DOHH2 (cell line): ENCODE data around the gene RABEP1.

Source experiments
- H3F3A ChIP-seq: fragments of 200-600 bp; sonication (generic), shearing (Covaris generic); 2 replicates; pipeline ENCODE4 v1.6.0; 2016; ENCODE audit warnings: antibody characterized with exemption, mild to moderate bottlenecking; ENCODE audit not compliant: control insufficient read depth, insufficient read depth
- H3K27ac ChIP-seq: fragments of 200-600 bp; sonication (generic); 2 replicates; pipeline ENCODE4 v1.5.1; 2014; ENCODE audit warnings: low read depth, mild to moderate bottlenecking, low read length, moderate library complexity
- H3K27me3 ChIP-seq: fragments of 200-600 bp; sonication (generic); 2 replicates; pipeline ENCODE4 v1.6.1; 2014; ENCODE audit warnings: mild to moderate bottlenecking, low read length, mixed read lengths; ENCODE audit not compliant: control insufficient read depth
- H3K36me3 ChIP-seq: fragments of 200-600 bp; sonication (generic); 2 replicates; pipeline ENCODE4 v1.6.1; 2014; ENCODE audit warnings: mild to moderate bottlenecking, low read length, moderate library complexity, mixed read lengths; ENCODE audit not compliant: control insufficient read depth
- H3K4me1 ChIP-seq: fragments of 200-600 bp; sonication (generic); 2 replicates; pipeline ENCODE4 v1.6.1; 2014; ENCODE audit warnings: mild to moderate bottlenecking, low read length, mixed read lengths; ENCODE audit not compliant: control insufficient read depth
- H3K4me2 ChIP-seq: fragments of 200-600 bp; sonication (generic); 2 replicates; pipeline ENCODE4 v1.6.0; 2014; ENCODE audit warnings: mild to moderate bottlenecking, low read length, moderate library complexity
- H3K4me3 ChIP-seq: fragments of 200-600 bp; sonication (generic); 2 replicates; pipeline ENCODE4 v1.5.1; 2014; ENCODE audit warnings: mild to moderate bottlenecking, low read length, mixed read lengths
- H3K79me2 ChIP-seq: fragments of 200-600 bp; sonication (generic); 2 replicates; pipeline ENCODE4 v1.6.1; 2014; ENCODE audit warnings: mild to moderate bottlenecking, low read length, mixed read lengths; ENCODE audit not compliant: control insufficient read depth
- H3K9me2 ChIP-seq: fragments of 200-600 bp; sonication (generic); replicated peaks from 2 replicates; pipeline ENCODE4 v1.6.1; 2014; ENCODE audit warnings: mild to moderate bottlenecking, low read length, mixed read lengths; ENCODE audit not compliant: control insufficient read depth
- H3K9me3 ChIP-seq: fragments of 200-600 bp; sonication (generic); 2 replicates; pipeline ENCODE4 v1.6.1; 2014; ENCODE audit warnings: antibody characterized with exemption, low read length, mixed read lengths; ENCODE audit not compliant: control insufficient read depth, insufficient read depth
- H4K20me1 ChIP-seq: fragments of 200-600 bp; sonication (generic); 2 replicates; pipeline ENCODE4 v1.6.0; 2014; ENCODE audit warnings: low read depth, mild to moderate bottlenecking, antibody characterized with exemption, low read length, moderate library complexity; ENCODE audit not compliant: control insufficient read depth, insufficient read depth
- CTCF ChIP-seq: fragments of 200-600 bp; sonication (generic); IDR thresholded peaks from one replicate; pipeline ENCODE4 v1.5.1; 2014; ENCODE audit warnings: antibody characterized with exemption, mild to moderate bottlenecking, low read depth, low read length; ENCODE audit not compliant: poor library complexity, severe bottlenecking
- EZH2phosphoT487 ChIP-seq: fragments of 200-600 bp; sonication (generic); IDR thresholded peaks from 2 replicates; pipeline ENCODE4 v1.6.1; 2017; ENCODE audit warnings: borderline replicate concordance, mild to moderate bottlenecking, antibody characterized with exemption, low read length, moderate library complexity, mixed read lengths

The RABEP1 gene

GRCh38 chr17:5408186-5408585 lies 126.1 kb downstream of the RABEP1 start:
- no peaks in the 10 kb centered on the region for H3K4me1 ChIP-seq
- TF ChIP-seq CTCF, result no peak
- no peak for TF ChIP-seq EZH2phosphoT487
- no peaks in the 10 kb centered on the region for H3F3A ChIP-seq
- H3K27ac ChIP-seq, result no peak overlapping the region
- H3K27me3 ChIP-seq, result no peaks in the 10 kb centered on the region
- H3K4me3 ChIP-seq, result no peak overlapping the region
- peaks cover 74% of the 10 kb centered on the region for H3K79me2 ChIP-seq
- H4K20me1 ChIP-seq, result no peaks in the 10 kb centered on the region; the same call in 1 of the 2 replicates
- H3K9me3 ChIP-seq, result no peaks in the 10 kb centered on the region
- peaks cover 92% of the 10 kb centered on the region for H3K36me3 ChIP-seq
- no peaks in the 10 kb centered on the region for H3K9me2 ChIP-seq
- H3K4me2 ChIP-seq, result no peak overlapping the region

DNA sequence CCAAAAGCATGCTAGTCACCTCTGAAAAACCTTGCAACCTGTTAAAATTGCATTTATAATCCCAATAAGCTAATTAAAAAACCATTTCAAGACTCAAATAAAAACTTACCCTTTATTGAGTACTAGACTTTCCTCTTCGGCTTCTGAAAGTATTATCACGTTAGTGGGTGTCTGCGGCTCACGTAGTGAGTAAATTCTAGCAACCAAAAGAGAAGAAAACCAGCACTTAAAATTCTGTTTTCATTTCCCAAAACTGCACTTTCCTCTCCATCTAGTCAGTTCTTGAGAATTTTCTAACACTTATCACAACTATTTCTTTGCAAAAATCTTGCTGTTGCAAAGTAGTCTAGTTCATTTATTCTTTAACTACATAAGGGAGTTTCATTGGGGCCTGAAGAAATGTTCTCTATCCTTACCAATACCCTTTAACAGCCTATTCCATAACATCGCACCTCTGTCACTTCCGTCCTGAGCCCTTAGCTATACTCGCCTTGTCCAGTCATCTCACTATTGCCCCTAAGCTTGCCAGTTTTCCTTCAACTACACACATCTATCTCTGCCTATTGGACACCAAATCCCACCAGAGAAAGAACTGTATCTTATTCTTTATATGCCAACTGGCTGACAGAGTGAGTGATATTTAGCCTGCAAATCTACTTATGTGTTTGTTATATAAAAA lies 128.6 kb downstream of the RABEP1 start:
- no peak for TF ChIP-seq EZH2phosphoT487
- TF ChIP-seq CTCF, result no peak
- Histone ChIP-seq H3F3A (no peaks in the 10 kb centered on the region), H3K27ac (no peak overlapping the region), H3K36me3 (peaks cover 94% of the 10 kb centered on the region), H3K9me2 (no peaks in the 10 kb centered on the region), H3K27me3 (no peaks in the 10 kb centered on the region), H3K4me3 (no peak overlapping the region), H3K4me1 (no peaks in the 10 kb centered on the region), H3K4me2 (no peak overlapping the region), H4K20me1 (peaks cover 7% of the 10 kb centered on the region; the same call in 1 of the 2 replicates), H3K9me3 (no peaks in the 10 kb centered on the region), H3K79me2 (peaks cover 79% of the 10 kb centered on the region)

- Histone ChIP-seq H3K4me1 (peaks cover 14% of the 10 kb centered on the region), H3K4me3 (no peak overlapping the region), H3F3A (peaks cover 4% of the 10 kb centered on the region), H3K9me3 (no peaks in the 10 kb centered on the region), H3K4me2 (no peak overlapping the region), H3K27ac (no peak overlapping the region), H3K36me3 (peaks cover 91% of the 10 kb centered on the region), H3K27me3 (no peaks in the 10 kb centered on the region), H3K9me2 (no peaks in the 10 kb centered on the region), H4K20me1 (peaks cover 16% of the 10 kb centered on the region; the same call in 1 of the 2 replicates), H3K79me2 (peaks cover 85% of the 10 kb centered on the region)
- no peak for TF ChIP-seq CTCF
- TF ChIP-seq EZH2phosphoT487, result no peak
Observed at GRCh38 chr17:5413682-5414081, 131.6 kb downstream of the RABEP1 start.
